GM18499 (cell line): ENCODE measurements around the gene ZDHHC11.
"Not testable (repeated sequence)": the region's sequence is repeated elsewhere in the genome, so short reads cannot be mapped to it uniquely, and the experiment has no call there.

Experiments
- ATAC-seq: cut with Tn5 transposase; IDR thresholded peaks from one replicate; pipeline ENCODE4 v1.9.1; 2021; ENCODE audit warnings: moderate number of reproducible peaks; ENCODE audit not compliant: insufficient read depth, unreplicated experiment

The ZDHHC11 gene

GRCh38 chr5:751992-752391 is 98.8 kb downstream of the ZDHHC11 start:
- not testable (repeated sequence) for ATAC-seq

DNA sequence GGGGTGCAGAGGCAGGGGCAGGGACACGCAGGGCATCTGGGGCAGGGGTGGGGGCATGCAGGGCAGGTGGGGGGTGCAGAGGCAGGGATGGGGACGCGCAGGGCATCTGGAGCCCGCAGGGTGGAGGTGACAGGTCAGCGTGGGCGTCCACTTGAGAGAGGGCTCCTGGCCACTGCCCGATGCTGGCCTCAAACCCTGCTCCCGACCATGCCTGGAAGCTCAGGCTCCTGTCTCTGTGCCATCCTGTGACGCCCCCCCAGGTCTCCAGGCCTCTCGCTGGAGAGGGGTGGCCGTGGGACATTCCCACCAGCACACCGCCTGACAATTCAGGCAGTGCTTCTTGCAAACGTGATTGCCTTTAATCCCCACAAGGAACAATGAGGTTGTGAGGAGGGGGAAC is 99.3 kb downstream of the ZDHHC11 start:
- no peak for ATAC-seq

GRCh38 chr5:750226-750625 is 100.6 kb downstream of the ZDHHC11 start:
- ATAC-seq = not testable (repeated sequence)

DNA sequence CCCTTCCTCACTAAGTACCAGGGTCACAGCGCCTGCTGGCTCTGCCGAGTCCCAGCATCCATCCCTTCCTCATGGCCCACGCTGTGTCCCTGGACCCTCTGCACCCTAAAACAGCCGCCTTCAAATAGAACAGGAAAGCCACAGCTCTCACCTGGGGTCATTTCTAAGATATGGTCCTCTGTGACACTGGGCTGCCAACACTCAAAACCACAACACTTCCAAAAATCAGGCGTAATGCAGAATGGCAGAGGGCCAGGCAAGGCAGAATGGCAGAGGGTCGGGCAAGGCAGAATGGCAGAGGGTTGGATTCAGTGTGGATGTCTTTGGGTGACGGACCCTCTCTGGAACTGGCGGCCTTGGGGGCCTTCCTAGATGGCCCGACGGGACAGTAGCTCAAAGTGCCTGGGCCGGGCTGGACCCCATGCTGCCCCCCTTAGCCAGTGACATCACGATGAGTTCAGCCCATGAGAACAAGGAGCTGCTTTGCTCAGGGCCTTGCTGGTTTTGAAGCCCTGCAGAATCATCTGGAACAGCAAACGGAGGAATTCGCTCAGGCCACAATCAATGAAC is 101.6 kb downstream of the ZDHHC11 start:
- ATAC-seq = no peak

DNA sequence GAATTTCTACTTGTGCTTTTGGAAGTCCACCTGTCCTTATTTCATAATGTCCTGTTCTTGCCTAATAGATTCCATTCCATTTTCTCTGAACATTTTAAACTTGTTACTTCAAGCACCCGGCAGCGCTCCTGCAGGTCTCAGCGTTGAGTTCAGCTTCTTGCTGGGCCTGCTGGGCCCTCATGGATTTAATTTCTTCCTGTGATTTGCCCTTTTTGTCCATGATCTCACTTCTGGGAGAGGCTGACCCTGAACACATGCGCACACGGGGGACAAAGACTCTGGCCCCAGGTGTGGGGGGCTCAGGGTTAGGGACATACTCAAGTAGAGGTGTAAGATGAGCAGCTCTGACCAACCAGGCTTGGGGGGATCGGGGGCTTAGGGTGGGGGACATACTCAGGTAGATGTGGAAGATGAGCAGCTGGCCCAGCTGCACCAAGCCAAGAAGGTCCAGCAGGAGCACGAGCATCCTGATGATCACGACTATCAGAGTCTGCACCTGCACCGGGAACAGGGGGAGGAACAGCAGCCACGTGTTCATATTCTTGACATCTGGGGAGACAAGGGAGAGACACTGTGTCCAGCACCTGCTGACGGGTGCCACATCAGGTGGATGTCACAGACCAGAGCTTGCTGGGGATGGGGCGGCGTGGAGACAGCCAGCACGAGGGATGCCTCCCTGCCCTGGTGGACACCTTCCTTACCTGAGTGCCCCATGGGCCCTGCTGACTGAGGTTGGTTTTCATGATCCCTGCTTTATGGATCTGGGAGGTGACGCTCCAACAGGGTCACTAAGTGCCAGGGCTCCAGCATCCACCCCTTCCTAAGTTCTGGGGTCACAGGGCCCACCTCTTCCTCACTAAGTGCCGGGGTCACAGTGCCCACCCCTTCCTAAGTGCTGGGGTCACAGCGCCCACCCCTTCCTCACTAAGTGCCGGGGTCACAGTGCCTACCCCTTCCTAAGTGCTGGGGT is 102.5 kb downstream of the ZDHHC11 start:
- ATAC-seq = not testable (repeated sequence)

DNA sequence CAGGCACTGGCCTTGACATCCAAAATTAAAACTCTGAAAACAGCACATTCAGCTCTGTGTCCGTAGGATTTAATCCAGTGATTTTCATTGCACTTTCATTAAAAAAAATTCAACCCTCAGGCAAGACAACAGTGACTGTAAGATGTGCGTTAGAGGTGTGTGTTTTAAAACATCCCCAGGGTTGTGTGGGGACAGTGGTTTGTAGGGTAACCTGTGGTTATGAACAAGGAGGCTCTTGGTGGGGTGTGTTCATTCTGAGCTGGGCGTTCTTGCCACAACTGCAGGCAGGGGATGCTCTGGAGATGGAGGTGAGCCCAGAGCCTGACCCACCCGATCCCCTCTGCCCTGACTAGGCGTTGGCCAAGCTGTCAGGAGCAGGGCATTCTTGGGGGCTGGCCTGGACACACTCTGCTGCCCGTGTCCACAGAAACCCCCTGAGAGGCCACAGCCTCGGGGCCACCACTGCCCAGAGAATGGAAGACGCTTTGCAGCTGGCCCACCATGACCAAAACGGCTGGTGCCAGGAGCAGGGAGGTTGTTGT is 103.4 kb downstream of the ZDHHC11 start:
- not testable (repeated sequence) for ATAC-seq

DNA sequence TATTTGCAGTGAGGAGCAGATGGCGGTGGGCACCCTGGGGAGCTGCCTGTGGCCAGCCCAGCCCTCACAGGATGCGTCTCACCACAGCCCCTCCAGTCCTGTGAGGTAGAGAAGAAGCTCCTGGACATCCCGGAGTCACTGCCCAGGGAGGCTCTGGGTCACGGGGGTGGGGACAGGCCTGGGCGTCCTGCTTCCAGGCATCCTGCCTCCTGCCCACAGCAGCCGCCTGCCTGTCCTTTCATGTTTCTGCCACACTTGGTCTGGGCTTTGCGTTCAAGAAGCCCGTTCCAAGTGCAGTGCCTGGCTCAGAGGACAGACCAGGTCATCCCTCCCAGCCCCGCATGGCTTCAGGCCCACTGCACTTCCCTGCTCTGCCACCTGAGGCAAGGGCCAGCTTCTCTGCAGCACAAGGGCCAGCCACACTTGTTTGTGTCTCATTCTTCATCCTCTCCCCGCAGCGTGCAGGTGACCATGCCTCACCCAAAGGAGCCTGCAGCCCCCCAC is 104.5 kb downstream of the ZDHHC11 start:
- ATAC-seq = no peak
